ENCODE measurements around the gene INHBB.

DNA sequence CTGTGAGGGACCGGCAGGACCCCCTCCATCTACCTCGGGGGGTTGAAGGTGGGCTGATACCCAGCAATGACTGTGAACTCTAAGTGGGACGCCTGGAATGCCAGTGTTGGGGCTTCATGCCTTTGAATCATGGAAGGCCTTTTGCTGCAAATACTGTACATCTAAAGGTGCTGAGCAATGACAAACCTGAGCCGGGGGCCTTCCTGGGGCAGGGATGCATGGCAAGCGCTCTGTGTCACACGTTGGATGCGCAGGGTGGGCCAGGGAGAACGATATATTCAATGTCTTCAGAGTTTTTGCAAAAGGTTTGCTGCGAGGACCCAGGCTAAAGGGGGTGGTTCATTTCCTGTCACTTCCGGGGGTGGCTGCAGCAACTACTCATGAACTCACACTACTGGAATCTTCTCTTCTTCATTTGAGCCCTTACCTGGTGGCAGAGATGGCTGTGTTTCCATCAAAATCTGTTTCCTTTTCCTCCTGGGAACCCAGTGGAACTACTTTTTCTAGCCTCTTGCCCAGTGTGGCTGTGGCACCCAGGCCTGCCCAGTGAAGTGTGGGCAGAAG lies 24.1 kb upstream of the INHBB start:
- TF ChIP-seq, protein P1, sequence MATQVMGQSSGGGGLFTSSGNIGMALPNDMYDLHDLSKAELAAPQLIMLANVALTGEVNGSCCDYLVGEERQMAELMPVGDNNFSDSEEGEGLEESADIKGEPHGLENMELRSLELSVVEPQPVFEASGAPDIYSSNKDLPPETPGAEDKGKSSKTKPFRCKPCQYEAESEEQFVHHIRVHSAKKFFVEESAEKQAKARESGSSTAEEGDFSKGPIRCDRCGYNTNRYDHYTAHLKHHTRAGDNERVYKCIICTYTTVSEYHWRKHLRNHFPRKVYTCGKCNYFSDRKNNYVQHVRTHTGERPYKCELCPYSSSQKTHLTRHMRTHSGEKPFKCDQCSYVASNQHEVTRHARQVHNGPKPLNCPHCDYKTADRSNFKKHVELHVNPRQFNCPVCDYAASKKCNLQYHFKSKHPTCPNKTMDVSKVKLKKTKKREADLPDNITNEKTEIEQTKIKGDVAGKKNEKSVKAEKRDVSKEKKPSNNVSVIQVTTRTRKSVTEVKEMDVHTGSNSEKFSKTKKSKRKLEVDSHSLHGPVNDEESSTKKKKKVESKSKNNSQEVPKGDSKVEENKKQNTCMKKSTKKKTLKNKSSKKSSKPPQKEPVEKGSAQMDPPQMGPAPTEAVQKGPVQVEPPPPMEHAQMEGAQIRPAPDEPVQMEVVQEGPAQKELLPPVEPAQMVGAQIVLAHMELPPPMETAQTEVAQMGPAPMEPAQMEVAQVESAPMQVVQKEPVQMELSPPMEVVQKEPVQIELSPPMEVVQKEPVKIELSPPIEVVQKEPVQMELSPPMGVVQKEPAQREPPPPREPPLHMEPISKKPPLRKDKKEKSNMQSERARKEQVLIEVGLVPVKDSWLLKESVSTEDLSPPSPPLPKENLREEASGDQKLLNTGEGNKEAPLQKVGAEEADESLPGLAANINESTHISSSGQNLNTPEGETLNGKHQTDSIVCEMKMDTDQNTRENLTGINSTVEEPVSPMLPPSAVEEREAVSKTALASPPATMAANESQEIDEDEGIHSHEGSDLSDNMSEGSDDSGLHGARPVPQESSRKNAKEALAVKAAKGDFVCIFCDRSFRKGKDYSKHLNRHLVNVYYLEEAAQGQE (IDR thresholded peaks at IDR 0.05; ENCODE audit: low read depth), result no peak
- TF ChIP-seq CEBPB (IDR thresholded peaks at IDR 0.05; ENCODE audit: low read depth) (no peak), EZH2 (IDR thresholded peaks at IDR 0.05) (no peak), YY1 (IDR thresholded peaks at IDR 0.05; ENCODE audit: extremely low read depth, insufficient replicate concordance, low read depth, low read length) (no peak), ELF1 (IDR thresholded peaks at IDR 0.05; ENCODE audit: borderline replicate concordance, low read depth) (no peak), EGR1 (IDR thresholded peaks at IDR 0.05; ENCODE audit: low read depth) (no peak), POLR2A (IDR thresholded peaks at IDR 0.05; ENCODE audit: borderline replicate concordance, extremely low read depth, insufficient read depth, insufficient read length) (no peak), RAD21 (IDR thresholded peaks at IDR 0.05; ENCODE audit: low read depth) (no peak), POLR2AphosphoS5 (IDR thresholded peaks at IDR 0.05; ENCODE audit: low read depth, low read length) (no peak), JUND (IDR thresholded peaks at IDR 0.05) (no peak)
- TF ChIP-seq, protein P2, sequence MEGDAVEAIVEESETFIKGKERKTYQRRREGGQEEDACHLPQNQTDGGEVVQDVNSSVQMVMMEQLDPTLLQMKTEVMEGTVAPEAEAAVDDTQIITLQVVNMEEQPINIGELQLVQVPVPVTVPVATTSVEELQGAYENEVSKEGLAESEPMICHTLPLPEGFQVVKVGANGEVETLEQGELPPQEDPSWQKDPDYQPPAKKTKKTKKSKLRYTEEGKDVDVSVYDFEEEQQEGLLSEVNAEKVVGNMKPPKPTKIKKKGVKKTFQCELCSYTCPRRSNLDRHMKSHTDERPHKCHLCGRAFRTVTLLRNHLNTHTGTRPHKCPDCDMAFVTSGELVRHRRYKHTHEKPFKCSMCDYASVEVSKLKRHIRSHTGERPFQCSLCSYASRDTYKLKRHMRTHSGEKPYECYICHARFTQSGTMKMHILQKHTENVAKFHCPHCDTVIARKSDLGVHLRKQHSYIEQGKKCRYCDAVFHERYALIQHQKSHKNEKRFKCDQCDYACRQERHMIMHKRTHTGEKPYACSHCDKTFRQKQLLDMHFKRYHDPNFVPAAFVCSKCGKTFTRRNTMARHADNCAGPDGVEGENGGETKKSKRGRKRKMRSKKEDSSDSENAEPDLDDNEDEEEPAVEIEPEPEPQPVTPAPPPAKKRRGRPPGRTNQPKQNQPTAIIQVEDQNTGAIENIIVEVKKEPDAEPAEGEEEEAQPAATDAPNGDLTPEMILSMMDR (IDR thresholded peaks at IDR 0.05 in 2 of 3, conservative IDR thresholded peaks at IDR 0.05 in 1 of 3; ENCODE audit: borderline replicate concordance in 1 of 3, insufficient read depth in 1 of 3, low read depth in 2 of 3, low read length in 2 of 3), result no peak
- TF ChIP-seq, protein P3, sequence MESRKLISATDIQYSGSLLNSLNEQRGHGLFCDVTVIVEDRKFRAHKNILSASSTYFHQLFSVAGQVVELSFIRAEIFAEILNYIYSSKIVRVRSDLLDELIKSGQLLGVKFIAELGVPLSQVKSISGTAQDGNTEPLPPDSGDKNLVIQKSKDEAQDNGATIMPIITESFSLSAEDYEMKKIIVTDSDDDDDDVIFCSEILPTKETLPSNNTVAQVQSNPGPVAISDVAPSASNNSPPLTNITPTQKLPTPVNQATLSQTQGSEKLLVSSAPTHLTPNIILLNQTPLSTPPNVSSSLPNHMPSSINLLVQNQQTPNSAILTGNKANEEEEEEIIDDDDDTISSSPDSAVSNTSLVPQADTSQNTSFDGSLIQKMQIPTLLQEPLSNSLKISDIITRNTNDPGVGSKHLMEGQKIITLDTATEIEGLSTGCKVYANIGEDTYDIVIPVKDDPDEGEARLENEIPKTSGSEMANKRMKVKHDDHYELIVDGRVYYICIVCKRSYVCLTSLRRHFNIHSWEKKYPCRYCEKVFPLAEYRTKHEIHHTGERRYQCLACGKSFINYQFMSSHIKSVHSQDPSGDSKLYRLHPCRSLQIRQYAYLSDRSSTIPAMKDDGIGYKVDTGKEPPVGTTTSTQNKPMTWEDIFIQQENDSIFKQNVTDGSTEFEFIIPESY (IDR thresholded peaks at IDR 0.05; ENCODE audit: extremely low read depth, insufficient replicate concordance, low read length), result no peak
- TF ChIP-seq, protein P4, sequence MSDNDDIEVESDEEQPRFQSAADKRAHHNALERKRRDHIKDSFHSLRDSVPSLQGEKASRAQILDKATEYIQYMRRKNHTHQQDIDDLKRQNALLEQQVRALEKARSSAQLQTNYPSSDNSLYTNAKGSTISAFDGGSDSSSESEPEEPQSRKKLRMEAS (IDR thresholded peaks at IDR 0.05), result no peak

Data from HCT116 (cell line).